Brain microvascular endothelial cell (primary cell): Measurements from ENCODE around the gene FGD4.

Experiments used
- DNase-seq: peaks from one replicate; pipeline ENCODE4 v3.0.0-alpha.2; 2020
- H3K27ac ChIP-seq: fragments of 250-450 bp; sonication (Bioruptor Pico); 2 replicates; pipeline ENCODE4 v1.5.1; 2020; ENCODE audit warnings: mild to moderate bottlenecking, moderate library complexity
- H3K27me3 ChIP-seq: fragments of 250-450 bp; sonication (Bioruptor Pico); replicated peaks from 2 replicates; pipeline ENCODE4 v1.5.1; 2020; ENCODE audit warnings: mild to moderate bottlenecking
- H3K36me3 ChIP-seq: fragments of 250-450 bp; sonication (Bioruptor Pico); replicated peaks from 2 replicates; pipeline ENCODE4 v1.5.1; 2020; ENCODE audit warnings: mild to moderate bottlenecking
- H3K4me3 ChIP-seq: 2 replicates; pipeline ENCODE4 v1.5.1; 2011; ENCODE audit warnings: low read depth, mild to moderate bottlenecking, control low read depth, low read length, moderate library complexity
- in situ Hi-C: cut with HindIII; loops from 2 replicates; pipeline ENCODE4 v1.10.0; 2017; ENCODE audit warnings: low sequenced_read_pairs, low pct_ligation_motif_present
- TF ChIP-seq, protein P1 (sequence below): IDR thresholded peaks from 2 replicates; pipeline ENCODE4 v1.5.1; 2011; ENCODE audit warnings: low read depth, mild to moderate bottlenecking, moderate library complexity, low read length, control low read depth, inconsistent platforms; ENCODE audit errors: missing control alignments

FGD4 gene

DNA sequence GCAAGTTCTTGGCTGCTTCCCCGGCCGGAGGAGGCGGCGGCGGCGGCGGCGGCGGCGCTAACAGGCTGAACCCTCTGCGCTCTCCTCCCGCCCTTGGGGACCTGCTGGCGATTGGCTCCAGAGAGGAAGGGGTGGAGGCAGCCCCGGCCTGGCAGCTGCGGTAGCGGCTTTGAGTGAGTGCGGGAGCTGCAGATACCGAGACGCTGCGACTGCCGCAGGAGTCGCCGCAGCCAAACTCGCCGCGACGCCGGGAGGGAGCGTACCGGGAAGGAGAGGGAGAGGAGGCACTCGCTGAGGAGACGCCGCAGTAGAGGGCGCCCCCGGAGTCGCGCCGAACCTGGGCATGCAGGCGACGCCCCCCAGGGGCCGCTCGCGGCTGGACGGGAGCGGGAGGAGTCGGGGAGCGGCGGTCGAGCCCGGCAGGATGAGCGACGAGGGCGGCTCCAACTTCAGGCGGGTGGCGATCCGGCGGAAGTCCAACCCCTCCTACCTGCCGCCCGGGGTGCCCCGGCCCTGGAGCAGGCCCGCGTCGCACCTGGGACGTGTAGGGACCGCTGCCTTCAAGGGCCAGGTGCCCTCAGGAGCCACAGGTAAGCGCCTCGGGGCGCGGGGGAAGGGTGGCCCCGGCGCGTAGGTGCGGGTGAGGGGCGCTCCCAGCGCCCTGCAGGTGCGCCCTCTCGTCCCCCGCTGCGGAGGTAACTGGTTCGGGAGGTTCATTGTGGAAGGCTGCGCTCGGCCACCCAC, at the start of gene FGD4:
Gene FGD4, plus strand, starts transcription at position 189 of the 744 bp plus-strand sequence.
- peak within 1 kb of the TSS; percentile 71 for H3K4me3 ChIP-seq

DNA sequence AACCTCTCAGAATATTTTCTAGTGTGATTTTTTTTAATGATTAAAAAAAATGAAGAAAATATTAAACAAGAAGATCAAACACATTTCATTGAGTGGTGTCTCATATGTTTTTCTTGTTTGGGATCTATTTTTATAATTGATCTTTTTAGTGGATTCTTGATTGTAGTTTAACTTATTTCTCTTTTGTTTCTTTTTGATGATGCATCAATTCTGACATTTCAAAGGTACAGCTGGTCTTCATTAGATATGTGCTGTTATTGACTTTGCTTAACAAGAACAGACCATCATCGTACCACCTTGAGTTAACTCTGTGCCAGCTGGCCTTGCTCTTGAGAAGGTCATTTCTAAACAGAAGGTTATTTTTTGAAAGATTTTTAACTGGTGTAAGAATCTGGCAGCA, 45.8 kb upstream of the FGD4 start:
- no peak for DNase-seq
- Histone ChIP-seq H3K27me3 (no peaks in the 10 kb centered on the region), H3K27ac (no peak overlapping the region), H3K4me3 (no peak overlapping the region), H3K36me3 (no peaks in the 10 kb centered on the region)
- in situ Hi-C loops = no loop called here
- TF ChIP-seq, protein P1, sequence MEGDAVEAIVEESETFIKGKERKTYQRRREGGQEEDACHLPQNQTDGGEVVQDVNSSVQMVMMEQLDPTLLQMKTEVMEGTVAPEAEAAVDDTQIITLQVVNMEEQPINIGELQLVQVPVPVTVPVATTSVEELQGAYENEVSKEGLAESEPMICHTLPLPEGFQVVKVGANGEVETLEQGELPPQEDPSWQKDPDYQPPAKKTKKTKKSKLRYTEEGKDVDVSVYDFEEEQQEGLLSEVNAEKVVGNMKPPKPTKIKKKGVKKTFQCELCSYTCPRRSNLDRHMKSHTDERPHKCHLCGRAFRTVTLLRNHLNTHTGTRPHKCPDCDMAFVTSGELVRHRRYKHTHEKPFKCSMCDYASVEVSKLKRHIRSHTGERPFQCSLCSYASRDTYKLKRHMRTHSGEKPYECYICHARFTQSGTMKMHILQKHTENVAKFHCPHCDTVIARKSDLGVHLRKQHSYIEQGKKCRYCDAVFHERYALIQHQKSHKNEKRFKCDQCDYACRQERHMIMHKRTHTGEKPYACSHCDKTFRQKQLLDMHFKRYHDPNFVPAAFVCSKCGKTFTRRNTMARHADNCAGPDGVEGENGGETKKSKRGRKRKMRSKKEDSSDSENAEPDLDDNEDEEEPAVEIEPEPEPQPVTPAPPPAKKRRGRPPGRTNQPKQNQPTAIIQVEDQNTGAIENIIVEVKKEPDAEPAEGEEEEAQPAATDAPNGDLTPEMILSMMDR = no peak

More for the DNA sequence above, at the start of gene FGD4:
- Histone ChIP-seq H3K36me3 (no peaks in the 10 kb centered on the region), H3K27me3 (no peaks in the 10 kb centered on the region), H3K27ac (no peak within 1 kb of the TSS)
- in situ Hi-C loops = no loop called here
- TF ChIP-seq, protein P1 = peak; percentile 49
- peak; percentile 55 for DNase-seq

GRCh38 chr12:32357601-32358249, 41.6 kb upstream of the FGD4 start:
- no peak overlapping the region for H3K4me3 ChIP-seq
- no peaks in the 10 kb centered on the region for H3K36me3 ChIP-seq
- no peak for DNase-seq
- in situ Hi-C loops = no loop called here
- H3K27me3 ChIP-seq = no peaks in the 10 kb centered on the region
- H3K27ac ChIP-seq = no peak overlapping the region
- TF ChIP-seq, protein P1 = no peak

DNA sequence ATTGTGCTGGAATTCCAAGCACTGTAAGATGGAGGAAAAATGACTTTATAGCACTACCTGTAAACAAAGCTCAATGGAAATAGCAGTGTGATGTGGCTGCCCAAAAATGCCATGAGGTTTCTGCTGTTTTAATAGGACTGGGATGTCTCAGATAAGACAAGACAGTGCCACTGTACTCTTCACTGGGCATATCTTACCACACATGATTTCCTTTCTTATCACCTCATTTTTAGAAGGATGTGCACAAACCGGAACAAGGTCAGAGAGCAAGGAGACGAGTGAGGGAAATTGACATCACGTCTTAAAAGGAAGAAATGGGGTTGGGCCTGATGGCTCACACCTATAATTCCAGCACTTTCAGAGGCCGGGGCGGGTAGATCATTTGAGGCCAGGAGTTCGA, 38.4 kb upstream of the FGD4 start:
- Histone ChIP-seq H3K4me3 (no peak overlapping the region), H3K27me3 (no peaks in the 10 kb centered on the region), H3K36me3 (no peaks in the 10 kb centered on the region), H3K27ac (no peak overlapping the region)
- TF ChIP-seq, protein P1 = no peak
- DNase-seq = no peak
- in situ Hi-C loops = no loop called here

DNA sequence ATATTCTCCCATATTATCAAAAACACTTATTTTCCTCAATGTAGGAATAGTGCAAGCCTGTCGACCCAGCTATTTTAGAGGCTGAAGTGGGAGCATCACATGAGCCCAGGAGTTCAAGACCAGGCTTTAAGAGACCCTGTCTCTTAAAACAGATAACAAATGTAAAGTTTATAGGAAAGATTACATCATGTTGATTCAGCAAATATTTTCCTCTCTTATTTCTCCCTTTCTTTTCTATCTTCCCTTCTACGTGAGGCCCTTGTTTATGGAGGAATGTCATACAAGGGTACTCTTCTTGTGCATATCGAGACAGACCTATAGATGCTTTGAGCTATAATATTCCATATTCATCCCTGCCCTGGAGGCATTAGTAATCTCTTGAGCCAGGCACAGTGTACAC, 36.5 kb upstream of the FGD4 start:
- no peak for DNase-seq
- Histone ChIP-seq H3K36me3 (no peaks in the 10 kb centered on the region), H3K27ac (no peak overlapping the region), H3K27me3 (no peaks in the 10 kb centered on the region), H3K4me3 (no peak overlapping the region)
- TF ChIP-seq, protein P1 = no peak
- in situ Hi-C loops = no loop called here
